Measurements from ENCODE around the gene PRAMEF10. TPM values are rescaled to one million over a fixed set of nuclear protein-coding genes. Genes with fewer than 3 reads are reported as not detected.

The PRAMEF10 gene
- total RNA-seq (2022; extraction: Qiagen RNA extraction; ENCODE audit: low read depth) = not detected in 5 replicates

GRCh38 chr1:12898170-12898569 is at the start of gene PRAMEF10:
Gene PRAMEF10, minus strand, starts transcription at chr1:12898270. Its CDS starts 2,423 bp downstream, at chr1:12895847.

GRCh38 chr1:12947480-12947879 is 49.4 kb upstream of the PRAMEF10 start, which contains the start of gene PRAMEF6:
Gene PRAMEF6, minus strand, starts transcription at chr1:12947580. Its CDS starts 5,062 bp downstream, at chr1:12942518.

DNA sequence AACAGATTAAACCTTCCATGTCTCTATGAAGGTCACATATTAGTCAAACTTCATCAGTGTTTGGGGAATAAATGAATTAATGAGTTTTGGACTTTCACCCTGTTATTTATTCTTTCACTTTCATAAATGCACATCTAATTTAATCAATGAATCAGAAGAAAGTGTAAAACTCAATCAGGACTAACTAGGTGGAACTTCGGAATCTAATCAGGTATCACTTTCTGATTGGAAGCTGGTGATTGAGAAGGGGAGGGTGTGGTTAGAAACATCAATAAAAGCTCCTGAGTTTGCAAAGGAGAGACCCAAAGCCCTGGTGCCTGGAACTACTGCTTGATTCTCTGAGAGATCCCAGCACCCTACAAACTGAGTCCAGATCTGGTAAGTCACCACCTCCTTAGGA is 18.2 kb upstream of the PRAMEF10 start, which contains the start of gene PRAMEF7:
Gene PRAMEF7, plus strand, starts transcription at position 301 of the 400 bp plus-strand sequence. CDS start 1,083 bp downstream, outside the sequence.

DNA sequence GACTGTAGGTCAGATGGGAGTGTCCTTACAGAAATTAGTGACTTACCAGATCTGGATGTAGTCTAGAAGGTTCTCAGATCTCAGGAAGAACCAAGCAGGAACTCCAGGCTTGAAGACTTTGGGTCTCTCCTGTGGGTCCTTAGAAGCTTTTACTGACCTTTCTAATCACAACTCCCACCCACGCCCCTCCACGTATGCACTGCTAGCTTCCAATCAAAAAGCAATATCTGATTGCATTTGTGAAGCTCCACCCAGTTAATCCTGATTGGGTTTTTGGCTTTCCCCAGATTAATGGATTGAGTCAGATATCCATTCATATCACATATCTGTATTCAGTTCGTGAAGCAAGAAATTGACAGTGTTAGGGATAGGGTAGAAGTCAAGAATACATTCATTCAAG is 12.0 kb downstream of the PRAMEF10 start, which contains the start of gene PRAMEF4:
Gene PRAMEF4, minus strand, starts transcription at position 101 of the 400 bp plus-strand sequence. CDS start 2,807 bp downstream, outside the sequence.

GRCh38 chr1:12856786-12857185 is 41.3 kb downstream of the PRAMEF10 start, which contains the start of gene PRAMEF2:
Gene PRAMEF2, plus strand, starts transcription at chr1:12857086. Its CDS starts 1,924 bp downstream, at chr1:12859010.

GRCh38 chr1:12848620-12849019 is 49.5 kb downstream of the PRAMEF10 start, which contains the start of gene HNRNPCL1:
Gene HNRNPCL1, minus strand, starts transcription at chr1:12848720. Its CDS starts 431 bp downstream, at chr1:12848289.

Other genes with a start within 250 kb of the PRAMEF10 start
- gene AADACL3, start 182.2 kb downstream of the PRAMEF10 start, total RNA-seq (2022; extraction: Qiagen RNA extraction; ENCODE audit: low read depth) = not detected in 5 replicates
- gene CFAP107, start 152.1 kb downstream of the PRAMEF10 start, total RNA-seq (2022; extraction: Qiagen RNA extraction; ENCODE audit: low read depth) = not detected in 5 replicates
- not detected in 5 replicates for gene PRAMEF12, start 124.5 kb downstream of the PRAMEF10 start, total RNA-seq (2022; extraction: Qiagen RNA extraction; ENCODE audit: low read depth)
- not detected in 5 replicates for gene PRAMEF1, start 106.9 kb downstream of the PRAMEF10 start, total RNA-seq (2022; extraction: Qiagen RNA extraction; ENCODE audit: low read depth)
- not detected in 5 replicates for gene PRAMEF11, start 66.9 kb downstream of the PRAMEF10 start, total RNA-seq (2022; extraction: Qiagen RNA extraction; ENCODE audit: low read depth)
- gene HNRNPCL1, start 49.5 kb downstream of the PRAMEF10 start, total RNA-seq (2022; extraction: Qiagen RNA extraction; ENCODE audit: low read depth) = not detected in 5 replicates
- not detected in 5 replicates for gene PRAMEF2, start 41.2 kb downstream of the PRAMEF10 start, total RNA-seq (2022; extraction: Qiagen RNA extraction; ENCODE audit: low read depth)
- not detected in 5 replicates for gene PRAMEF4, start 12.1 kb downstream of the PRAMEF10 start, total RNA-seq (2022; extraction: Qiagen RNA extraction; ENCODE audit: low read depth)
- gene PRAMEF7, start 18.3 kb upstream of the PRAMEF10 start, total RNA-seq (2022; extraction: Qiagen RNA extraction; ENCODE audit: low read depth) = not detected in 5 replicates
- not detected in 5 replicates for gene PRAMEF6, start 49.3 kb upstream of the PRAMEF10 start, total RNA-seq (2022; extraction: Qiagen RNA extraction; ENCODE audit: low read depth)
- gene PRAMEF27, start 158.3 kb upstream of the PRAMEF10 start, total RNA-seq (2022; extraction: Qiagen RNA extraction; ENCODE audit: low read depth) = not detected in 5 replicates
- gene HNRNPCL3, start 162.5 kb upstream of the PRAMEF10 start, total RNA-seq (2022; extraction: Qiagen RNA extraction; ENCODE audit: low read depth) = not detected in 5 replicates
- gene PRAMEF25, start 172.5 kb upstream of the PRAMEF10 start, total RNA-seq (2022; extraction: Qiagen RNA extraction; ENCODE audit: low read depth) = not detected in 5 replicates
- gene HNRNPCL2, start 218.6 kb upstream of the PRAMEF10 start, total RNA-seq (2022; extraction: Qiagen RNA extraction; ENCODE audit: low read depth) = not detected in 5 replicates

Measured in A549 treated with RU486 at 1 μM for 4 hours (cell line).